ENCODE measurements around the gene BRDT. TPM values are rescaled to one million over a fixed set of nuclear protein-coding genes. Genes with fewer than 3 reads are reported as not detected.

BRDT gene
- total RNA-seq, 3 donors from 2014 or later (not counting 1 experiment from before 2014, with no cell fraction given) = not detected

DNA sequence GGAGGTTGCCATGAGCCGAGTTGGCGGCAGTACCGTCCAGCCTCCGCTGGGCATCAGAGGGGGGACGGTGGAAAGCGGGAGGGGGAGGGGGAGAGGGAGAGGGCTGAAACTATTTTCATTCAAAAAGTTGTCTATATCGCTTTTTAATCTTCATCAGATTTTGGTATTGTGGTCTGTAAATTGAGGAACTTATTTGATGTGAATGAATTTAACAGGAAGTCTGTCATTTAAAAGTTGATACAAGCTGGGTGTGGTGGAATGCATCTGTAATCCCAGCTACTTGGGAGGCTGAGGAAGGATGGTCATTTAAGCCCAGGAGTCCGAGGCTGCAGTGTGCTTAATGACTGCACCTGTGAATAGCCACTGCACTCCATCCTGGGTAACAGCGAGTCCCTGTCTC lies 77.6 kb downstream of the BRDT start:
- Mint-ChIP-seq H3K4me1 (peaks cover 14 to 22% of the 10 kb centered on the region in 2 donors), H3K4me3 (no peak overlapping the region), H3K9me3 (no peaks in the 10 kb centered on the region), H3K27ac (no peak overlapping the region), H3K27me3 (ENCODE audit: low read depth in 2 of 2) (peaks cover 4 to 14% of the 10 kb centered on the region in 2 donors), H3K36me3 (no peaks in the 10 kb centered on the region)
- Histone ChIP-seq H3K27ac (ENCODE audit: low read length) (no peak overlapping the region), H3K4me3 (ENCODE audit: low read length) (no peak overlapping the region), H3K4me1 (ENCODE audit: control insufficient read depth, insufficient read depth, low read length) (peaks cover 11% of the 10 kb centered on the region), H3K36me3 (ENCODE audit: control insufficient read depth, insufficient read depth, low read length) (no peaks in the 10 kb centered on the region), H3K9me3 (ENCODE audit: control insufficient read depth, insufficient read depth, low read length) (no peaks in the 10 kb centered on the region), H3K27me3 (ENCODE audit: control insufficient read depth, insufficient read depth, low read length) (peaks cover 13% of the 10 kb centered on the region)
- intact Hi-C loops (cut with micrococcal nuclease) = no loop called here
- DNase-seq = no peak
- whole genome bisulfite sequencing (ENCODE audit: insufficient coverage) = 65% methylated on average over 9 of the region's 9 CpGs
- no peak for ATAC-seq
- TF ChIP-seq, protein P1, sequence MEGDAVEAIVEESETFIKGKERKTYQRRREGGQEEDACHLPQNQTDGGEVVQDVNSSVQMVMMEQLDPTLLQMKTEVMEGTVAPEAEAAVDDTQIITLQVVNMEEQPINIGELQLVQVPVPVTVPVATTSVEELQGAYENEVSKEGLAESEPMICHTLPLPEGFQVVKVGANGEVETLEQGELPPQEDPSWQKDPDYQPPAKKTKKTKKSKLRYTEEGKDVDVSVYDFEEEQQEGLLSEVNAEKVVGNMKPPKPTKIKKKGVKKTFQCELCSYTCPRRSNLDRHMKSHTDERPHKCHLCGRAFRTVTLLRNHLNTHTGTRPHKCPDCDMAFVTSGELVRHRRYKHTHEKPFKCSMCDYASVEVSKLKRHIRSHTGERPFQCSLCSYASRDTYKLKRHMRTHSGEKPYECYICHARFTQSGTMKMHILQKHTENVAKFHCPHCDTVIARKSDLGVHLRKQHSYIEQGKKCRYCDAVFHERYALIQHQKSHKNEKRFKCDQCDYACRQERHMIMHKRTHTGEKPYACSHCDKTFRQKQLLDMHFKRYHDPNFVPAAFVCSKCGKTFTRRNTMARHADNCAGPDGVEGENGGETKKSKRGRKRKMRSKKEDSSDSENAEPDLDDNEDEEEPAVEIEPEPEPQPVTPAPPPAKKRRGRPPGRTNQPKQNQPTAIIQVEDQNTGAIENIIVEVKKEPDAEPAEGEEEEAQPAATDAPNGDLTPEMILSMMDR (IDR thresholded peaks at IDR 0.05) = no peak

DNA sequence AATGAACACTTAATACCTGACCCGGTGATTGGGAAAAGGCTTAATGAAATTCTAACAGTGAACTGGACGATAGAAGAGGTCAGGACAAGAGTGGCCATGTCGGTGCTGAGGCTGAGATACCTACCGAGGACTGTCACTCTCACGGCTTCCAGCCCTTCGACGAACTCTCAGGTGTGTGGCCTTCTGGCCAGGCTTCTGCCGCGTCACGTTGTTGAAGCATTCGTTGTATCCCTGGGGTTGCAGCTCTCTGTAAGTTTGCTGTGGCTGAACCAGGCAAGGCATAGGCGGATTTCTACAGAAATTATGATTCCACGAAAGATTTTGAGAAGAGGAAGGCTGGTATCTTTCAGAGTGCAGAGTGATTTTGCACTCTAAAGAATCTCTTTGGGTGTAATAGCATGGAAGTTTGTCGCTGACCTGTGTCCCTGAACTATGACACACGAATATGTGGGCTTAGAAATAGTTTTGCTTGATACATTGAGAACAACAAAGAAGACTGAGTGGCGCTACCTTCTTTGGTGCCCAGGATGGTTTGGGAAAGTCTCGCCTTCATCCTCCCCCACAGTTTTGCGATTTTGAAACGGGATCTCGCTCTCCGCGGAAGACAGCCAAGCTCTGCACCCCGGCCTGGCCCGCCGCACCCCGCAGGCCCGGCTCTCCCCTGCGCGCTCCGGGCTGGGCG lies 80.2 kb downstream of the BRDT start:
- Histone ChIP-seq H3K4me1 (ENCODE audit: control insufficient read depth, insufficient read depth, low read length) (peaks cover 11% of the 10 kb centered on the region), H3K36me3 (ENCODE audit: control insufficient read depth, insufficient read depth, low read length) (no peaks in the 10 kb centered on the region), H3K4me3 (ENCODE audit: low read length) (peak overlapping the region; percentile 14), H3K9me3 (ENCODE audit: control insufficient read depth, insufficient read depth, low read length) (no peaks in the 10 kb centered on the region), H3K27me3 (ENCODE audit: control insufficient read depth, insufficient read depth, low read length) (peaks cover 13% of the 10 kb centered on the region), H3K27ac (ENCODE audit: low read length) (no peak overlapping the region)
- peak overlapping the region; percentile 82 for H3K4me3 Mint-ChIP-seq
- peak overlapping the region in 1 of 2 donors; percentile 15 for H3K27ac Mint-ChIP-seq
- H3K36me3 Mint-ChIP-seq = no peaks in the 10 kb centered on the region
- peaks cover 4 to 14% of the 10 kb centered on the region in 2 donors for H3K27me3 Mint-ChIP-seq (ENCODE audit: low read depth in 2 of 2)
- no peaks in the 10 kb centered on the region for H3K9me3 Mint-ChIP-seq
- ATAC-seq = no peak
- H3K4me1 Mint-ChIP-seq = peaks cover 15 to 24% of the 10 kb centered on the region in 2 donors
- DNase-seq = no peak
- TF ChIP-seq, protein P1 (IDR thresholded peaks at IDR 0.05) = no peak
- 48% methylated on average over 31 of the region's 31 CpGs for WGBS (ENCODE audit: insufficient coverage)
- intact Hi-C loops (cut with micrococcal nuclease) = no loop called here

- peak overlapping the region; percentile 47 for H3K4me3 ChIP-seq (ENCODE audit: low read length)
- 15% methylated on average over 3 of the region's 4 CpGs for WGBS (ENCODE audit: insufficient coverage)
- H3K27ac ChIP-seq (ENCODE audit: low read length) = no peak overlapping the region
- H3K27me3 Mint-ChIP-seq (ENCODE audit: low read depth in 2 of 2) = peaks cover 4 to 14% of the 10 kb centered on the region in 2 donors
- peaks cover 13% of the 10 kb centered on the region for H3K27me3 ChIP-seq (ENCODE audit: control insufficient read depth, insufficient read depth, low read length)
- H3K36me3 Mint-ChIP-seq = no peaks in the 10 kb centered on the region
- peak overlapping the region; percentile 82 for H3K4me3 Mint-ChIP-seq
- H3K9me3 Mint-ChIP-seq = no peaks in the 10 kb centered on the region
- intact Hi-C loops (cut with micrococcal nuclease) = no loop called here
- peak overlapping the region in 1 of 2 donors; percentile 15 for H3K27ac Mint-ChIP-seq
- peaks cover 11% of the 10 kb centered on the region for H3K4me1 ChIP-seq (ENCODE audit: control insufficient read depth, insufficient read depth, low read length)
- no peaks in the 10 kb centered on the region for H3K9me3 ChIP-seq (ENCODE audit: control insufficient read depth, insufficient read depth, low read length)
- H3K36me3 ChIP-seq (ENCODE audit: control insufficient read depth, insufficient read depth, low read length) = no peaks in the 10 kb centered on the region
- peaks cover 15 to 24% of the 10 kb centered on the region in 2 donors for H3K4me1 Mint-ChIP-seq
- ATAC-seq (peak in 1 of 3 donors; percentile 50), DNase-seq (peak in 1 of 2 donors; percentile 14)
- TF ChIP-seq, protein P1 (IDR thresholded peaks at IDR 0.05) = no peak
Observed at GRCh38 chr1:92030656-92031107, 81.5 kb downstream of the BRDT start.
